Measurements from ENCODE around the gene COL10A1.

Gene COL10A1

DNA sequence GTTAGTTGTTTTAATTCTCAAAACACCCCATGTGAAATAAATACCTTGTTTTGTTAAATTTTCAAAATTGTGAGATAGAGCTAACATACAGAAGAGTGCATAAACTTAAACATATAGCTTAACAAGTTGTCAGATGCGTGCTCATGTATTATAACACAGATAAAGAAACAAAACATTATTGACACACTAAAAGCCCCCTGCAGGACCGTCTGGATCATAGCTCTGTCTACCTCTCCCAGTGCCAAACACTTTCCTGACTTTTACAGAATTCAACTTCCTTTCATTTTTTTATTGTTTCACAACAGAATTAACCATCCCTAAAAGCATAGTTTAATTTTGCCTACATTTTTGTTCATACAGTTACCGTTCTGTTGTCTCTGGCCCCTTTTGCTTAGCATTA, 47.4 kb downstream of the COL10A1 start:
- DNase-seq = no peak

DNA sequence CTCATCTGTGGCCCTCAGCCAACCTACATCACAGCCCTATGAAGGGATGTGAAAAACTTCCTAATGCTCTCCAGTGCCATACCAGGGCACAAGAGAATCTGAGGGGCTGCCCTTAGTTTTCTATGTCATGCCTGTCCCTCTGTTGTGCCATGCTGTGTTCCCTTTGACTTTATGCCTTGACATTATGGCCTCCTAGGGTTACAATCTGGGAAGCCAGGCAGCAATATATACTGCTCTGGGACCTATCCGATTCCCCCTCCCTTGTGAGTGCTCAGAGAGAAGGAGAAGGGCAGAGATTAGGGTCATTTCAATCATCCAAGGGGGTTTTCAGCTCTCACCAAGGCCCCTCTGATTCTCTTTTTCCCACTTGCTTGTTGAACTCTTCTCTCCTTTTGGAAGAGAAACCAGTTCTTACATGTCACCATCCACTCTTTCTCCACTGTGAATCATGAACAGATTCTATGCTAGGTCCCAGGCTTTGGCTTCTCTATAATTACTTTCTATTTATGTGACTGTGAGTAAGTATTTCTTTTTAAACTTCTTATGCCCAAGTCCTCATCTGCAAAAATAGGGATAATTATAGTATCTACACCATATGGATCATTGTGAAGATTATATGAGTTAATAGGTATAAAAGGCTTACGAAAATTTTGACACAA, 51.1 kb downstream of the COL10A1 start:
- DNase-seq = no peak

DNA sequence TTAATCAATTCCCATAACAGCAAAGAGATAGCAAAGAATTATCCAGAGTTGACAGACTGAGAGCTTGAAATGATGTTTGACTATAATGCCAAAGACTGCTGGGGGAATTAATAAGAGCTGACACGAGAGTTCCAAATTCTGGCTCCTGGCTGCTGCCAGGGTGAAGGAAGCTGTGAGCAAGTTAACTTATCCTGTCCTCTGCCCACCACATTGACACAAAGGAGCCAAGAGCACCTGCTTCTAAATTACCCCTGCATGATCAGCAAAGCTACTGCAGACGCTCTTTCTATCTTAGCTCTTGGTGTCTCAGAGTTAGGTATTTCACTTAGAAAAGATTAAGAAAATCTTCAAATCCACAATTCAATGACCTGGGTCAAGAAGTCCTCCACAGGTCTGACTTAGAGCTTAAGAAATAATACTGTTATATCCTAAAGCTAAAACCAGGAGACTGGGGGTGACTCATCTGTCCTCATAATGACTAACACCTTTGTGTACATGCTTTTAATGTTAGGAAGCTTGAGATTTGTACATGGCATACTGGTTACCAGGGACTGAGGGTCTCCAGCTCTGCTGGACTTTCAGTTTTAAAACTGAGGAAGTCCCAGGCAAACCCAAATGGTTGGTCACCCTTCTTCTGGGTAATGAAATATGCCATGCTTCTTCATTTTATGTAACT, 52.0 kb downstream of the COL10A1 start:
- DNase-seq = no peak

DNA sequence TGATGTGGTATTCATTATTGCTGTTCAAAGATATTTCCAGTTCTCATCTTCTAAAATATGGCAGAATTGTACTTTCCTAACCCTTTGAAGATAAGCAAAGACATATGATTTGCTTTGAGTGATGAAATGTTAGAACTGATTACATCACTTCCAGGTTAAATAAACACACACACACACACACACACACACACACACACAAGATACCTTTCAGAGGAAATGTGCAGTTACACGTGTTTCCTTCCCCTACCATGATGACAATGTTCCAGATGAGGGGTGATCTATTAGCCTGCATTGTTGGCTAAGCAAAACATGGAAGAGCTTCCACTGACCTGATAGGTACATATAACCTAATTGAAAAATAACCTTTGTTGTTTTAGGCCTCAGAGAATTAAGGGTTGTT, 53.6 kb downstream of the COL10A1 start:
- DNase-seq = no peak

DNA sequence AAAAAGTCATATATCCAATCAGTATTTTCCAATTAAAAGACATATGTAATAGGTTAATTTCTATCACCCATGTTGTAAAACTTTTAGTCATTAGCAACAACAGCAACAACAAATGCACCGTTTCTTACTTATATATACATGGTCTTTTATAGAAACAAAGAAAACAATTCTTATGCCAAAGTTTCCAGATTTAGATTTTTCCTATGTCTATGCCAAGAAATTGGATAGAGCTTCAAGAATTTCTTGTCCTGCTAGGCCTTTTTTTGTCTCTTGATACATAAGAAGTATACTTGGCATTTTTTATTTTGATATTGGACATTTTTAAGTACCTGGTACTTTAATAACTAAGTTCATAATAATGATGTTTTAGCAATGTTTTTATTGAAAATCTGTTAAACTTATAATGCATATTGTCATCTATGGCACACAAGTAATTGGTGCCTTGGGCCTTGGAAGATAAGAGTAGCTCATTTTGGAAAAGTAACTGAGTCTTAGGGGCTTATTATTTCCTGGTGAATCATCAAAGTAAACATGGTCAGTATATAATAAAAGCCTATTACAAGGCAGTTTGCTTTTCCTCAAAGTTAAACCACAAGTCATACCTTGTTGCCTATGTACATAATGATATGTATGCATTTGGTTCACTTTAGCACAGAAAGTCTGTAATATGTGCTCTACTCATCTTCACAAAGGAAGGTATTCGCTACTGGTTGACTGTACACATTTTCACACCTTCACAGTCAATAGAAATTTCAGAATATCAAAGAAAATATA, 55.1 kb downstream of the COL10A1 start:
- no peak for DNase-seq

DNA sequence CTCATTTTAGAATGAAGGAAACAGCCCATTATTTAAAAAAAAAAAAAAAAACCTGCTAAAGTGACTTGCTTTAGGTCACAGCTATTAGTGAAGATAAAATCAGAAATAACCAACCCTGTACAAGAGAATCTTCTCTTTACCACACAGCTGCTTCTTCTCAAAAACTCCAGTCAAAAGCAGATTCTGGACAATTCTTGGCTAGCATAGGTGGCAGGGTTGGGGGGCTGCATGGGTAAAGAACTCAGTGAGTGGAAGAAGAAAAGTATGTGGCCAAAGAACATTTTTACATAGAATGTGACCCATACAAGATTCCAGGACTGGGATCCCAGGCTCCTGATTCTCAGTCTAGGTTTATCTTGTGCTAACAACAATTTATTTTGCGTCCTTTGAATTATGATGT, 55.8 kb downstream of the COL10A1 start:
- DNase-seq = no peak

Data from NCI-H1105 (cell line).